A549 treated with AZD9567 at 1 μM for 4 hours (cell line): ENCODE data around the gene ARHGAP19. TPM values are rescaled to one million over a fixed set of nuclear protein-coding genes. Genes with fewer than 3 reads are reported as not detected.

Source experiments
- total RNA-seq: library from RNA; stranded (reverse); fragments of 200-300 nt; extraction: Qiagen RNA extraction; gene quantifications from 5 replicates; pipeline ENCODE4 v1.2.3, GENCODE V29; 2022; ENCODE audit not compliant: insufficient read depth

Gene ARHGAP19, protein sequence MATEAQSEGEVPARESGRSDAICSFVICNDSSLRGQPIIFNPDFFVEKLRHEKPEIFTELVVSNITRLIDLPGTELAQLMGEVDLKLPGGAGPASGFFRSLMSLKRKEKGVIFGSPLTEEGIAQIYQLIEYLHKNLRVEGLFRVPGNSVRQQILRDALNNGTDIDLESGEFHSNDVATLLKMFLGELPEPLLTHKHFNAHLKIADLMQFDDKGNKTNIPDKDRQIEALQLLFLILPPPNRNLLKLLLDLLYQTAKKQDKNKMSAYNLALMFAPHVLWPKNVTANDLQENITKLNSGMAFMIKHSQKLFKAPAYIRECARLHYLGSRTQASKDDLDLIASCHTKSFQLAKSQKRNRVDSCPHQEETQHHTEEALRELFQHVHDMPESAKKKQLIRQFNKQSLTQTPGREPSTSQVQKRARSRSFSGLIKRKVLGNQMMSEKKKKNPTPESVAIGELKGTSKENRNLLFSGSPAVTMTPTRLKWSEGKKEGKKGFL
- 3.7 to 6.3 TPM (median 4.6 TPM) in 5 replicates for total RNA-seq

DNA sequence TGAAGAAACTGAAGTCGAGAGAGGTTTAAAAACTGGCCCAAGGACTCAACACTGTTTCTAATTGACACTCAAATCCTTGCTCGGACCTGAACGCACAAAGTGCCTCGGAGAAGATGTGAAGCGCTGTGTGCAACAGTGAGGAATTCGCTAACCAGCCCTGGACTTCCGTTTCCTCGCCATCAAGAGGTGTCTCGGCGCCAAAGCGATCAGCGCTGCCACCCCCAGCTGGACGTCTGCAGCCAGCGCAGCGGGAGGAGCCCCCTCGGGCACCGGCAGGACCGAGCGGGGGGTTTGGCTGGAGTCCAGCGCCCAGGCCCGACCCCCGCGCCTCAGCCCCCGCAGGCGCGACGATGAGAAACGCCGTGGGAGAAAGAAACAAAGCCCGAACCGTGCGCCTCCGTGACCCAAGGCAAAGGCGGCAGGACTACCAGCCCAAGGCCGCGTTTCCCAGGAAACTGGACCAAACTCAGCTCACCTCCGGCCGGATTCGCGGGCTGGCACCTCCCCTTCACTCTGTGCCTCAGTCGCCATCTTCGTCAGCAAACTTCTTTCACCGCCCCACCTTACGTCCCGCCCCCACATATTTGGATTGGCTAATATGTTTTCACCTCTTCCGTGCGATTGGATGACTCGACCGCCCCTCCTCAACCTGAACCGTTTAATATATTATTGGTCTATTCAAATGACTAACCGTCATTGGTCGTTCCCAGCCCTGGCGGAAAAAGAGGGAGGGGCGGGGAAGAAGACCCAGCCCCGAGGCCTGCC lies at the start of gene ARHGAP19:
Gene ARHGAP19, minus strand, starts transcription at position 541 of the 765 bp plus-strand sequence. Its CDS starts 10 bp downstream, at position 531.

DNA sequence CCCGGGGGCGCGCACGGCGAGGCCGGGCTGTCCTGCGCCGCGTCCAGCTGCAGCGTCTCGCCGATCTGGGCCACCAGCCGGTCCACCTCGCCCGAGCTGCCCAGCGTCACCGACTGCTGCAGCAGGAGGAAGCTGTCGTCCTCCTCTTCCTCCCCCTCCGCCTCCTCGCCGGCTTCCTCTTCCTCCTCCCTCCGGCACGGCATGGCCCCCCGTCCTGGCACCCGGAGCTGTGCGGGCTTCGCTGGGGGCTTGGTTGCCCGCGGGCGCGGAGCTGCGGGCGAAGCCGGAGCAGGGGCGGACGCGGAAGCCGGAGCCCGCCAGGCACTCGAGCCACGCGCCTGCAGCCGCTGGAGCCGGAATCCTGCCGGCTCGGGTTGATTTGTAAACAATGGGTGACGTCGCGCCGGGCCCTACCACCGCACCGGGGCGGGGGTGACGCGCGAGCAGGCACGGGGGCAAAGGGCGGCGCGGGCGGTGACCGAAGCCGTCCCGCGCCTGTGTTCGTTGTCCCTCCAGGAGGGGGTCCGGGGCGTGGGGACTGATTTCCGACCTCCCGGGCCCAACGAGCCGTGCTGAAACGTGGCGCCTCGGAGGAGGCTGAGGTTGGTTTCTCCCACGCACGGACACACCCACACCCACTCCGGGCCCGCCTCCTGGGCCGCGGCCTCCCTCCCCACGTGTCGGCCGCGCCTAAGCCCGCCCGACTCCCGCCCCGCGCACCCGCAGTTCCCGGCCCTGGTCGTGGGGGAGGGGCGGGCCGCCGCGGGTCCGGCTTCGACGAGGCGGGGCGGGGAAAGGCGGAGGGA lies 42.1 kb upstream of the ARHGAP19 start, which contains the start of gene FRAT2:
Gene FRAT2, minus strand, starts transcription at position 360 of the 806 bp plus-strand sequence. Its CDS starts 157 bp downstream, at position 203.

DNA sequence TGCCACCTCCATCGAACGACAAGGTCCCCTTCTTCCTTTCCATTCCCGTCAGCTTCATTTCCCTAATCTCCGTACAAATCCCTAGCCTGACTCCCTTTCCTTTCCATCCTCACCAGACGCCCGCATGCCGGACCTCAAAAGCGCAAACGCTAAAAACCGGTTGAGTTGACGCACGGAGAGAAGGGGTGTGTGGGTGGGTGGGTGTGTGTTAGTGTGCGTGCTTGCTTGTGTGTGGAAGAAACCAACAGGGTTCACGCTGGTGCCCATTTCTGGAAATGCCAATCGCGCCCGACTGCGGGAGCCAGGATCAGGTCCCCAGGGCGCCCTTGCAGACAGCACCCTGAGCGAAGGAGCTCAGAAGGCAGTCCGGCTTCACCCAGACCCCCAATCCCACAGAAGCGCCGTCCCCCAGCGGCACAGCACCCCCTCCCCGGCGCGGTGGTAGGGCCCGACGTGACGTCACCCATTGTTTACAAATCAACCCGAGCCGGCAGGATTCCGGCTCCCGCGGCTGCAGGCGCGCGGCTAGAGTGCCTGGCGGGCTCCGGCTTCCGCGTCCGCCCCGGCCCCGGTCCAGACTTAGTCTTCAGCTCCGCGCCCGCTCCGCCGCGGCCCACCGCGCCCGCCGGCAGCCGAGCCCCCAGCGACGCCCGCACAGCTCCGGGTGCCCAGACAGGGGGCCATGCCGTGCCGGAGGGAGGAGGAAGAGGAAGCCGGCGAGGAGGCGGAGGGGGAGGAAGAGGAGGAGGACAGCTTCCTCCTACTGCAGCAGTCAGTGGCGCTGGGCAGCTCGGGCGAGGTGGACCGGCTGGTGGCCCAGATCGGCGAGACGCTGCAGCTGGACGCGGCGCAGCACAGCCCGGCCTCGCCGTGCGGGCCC lies 26.6 kb upstream of the ARHGAP19 start, which contains the start of gene FRAT1:
Gene FRAT1, plus strand, starts transcription at position 500 of the 880 bp plus-strand sequence. Its CDS starts 183 bp downstream, at position 683.

DNA sequence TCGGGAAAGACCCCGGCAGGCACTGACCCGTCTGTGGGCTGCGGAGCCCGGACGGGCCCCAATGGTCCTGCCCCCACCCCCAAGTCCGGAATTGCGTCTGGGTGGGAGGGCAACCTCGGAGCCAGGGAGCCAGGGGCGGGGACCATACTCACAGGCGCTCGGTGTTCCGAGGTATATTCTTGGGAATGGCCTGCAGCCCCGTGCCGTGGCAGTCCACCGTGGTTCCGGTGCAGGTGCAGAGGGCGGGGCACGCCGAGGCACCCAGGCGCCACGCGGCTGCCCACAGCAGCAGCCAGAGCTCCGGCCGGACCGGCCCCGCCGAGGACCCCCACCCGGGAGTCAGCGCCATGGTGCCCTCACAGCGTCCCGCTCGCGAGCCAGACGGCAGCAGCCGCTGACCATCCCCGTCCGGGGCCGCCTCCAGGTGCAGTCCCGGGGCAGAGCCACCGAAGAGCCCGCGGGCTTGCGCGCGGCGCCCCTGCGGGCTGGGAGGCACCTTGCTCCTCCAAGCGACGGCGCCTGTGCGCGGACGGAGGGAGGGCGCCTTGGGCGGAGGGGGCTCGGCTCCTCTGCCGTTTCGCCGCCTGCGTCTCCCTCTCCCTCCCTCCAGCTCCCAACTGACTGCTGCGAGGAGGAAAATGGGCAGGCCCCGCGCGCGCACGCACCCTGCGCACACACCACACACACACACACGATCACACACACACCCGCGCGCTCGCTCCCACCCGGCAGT lies 106.9 kb downstream of the ARHGAP19 start, which contains the start of gene SLIT1:
Gene SLIT1, minus strand, starts transcription at position 634 of the 733 bp plus-strand sequence. Its CDS starts 285 bp downstream, at position 349.

Other genes with a start within 250 kb of the ARHGAP19 start
- 0.06 to 0.15 TPM (median 0.10 TPM) in 4 of 5 replicates, not detected in the other for gene SLIT1, start 106.7 kb downstream of the ARHGAP19 start, total RNA-seq
- gene FRAT1, start 26.6 kb upstream of the ARHGAP19 start, total RNA-seq: 0.74 to 2.2 TPM (median 1.7 TPM) in 5 replicates
- gene FRAT2, start 42.1 kb upstream of the ARHGAP19 start, total RNA-seq: 1.2 to 8.8 TPM (median 8.0 TPM) in 5 replicates
- gene RRP12, start 108.7 kb upstream of the ARHGAP19 start, total RNA-seq: 44.4 to 73.3 TPM (median 56.6 TPM) in 5 replicates
- gene PGAM1, start 133.6 kb upstream of the ARHGAP19 start, total RNA-seq: 595 to 678 TPM (median 628 TPM) in 5 replicates
- gene EXOSC1, start 153.4 kb upstream of the ARHGAP19 start, total RNA-seq: 52.3 to 74.1 TPM (median 56.7 TPM) in 5 replicates
- gene ZDHHC16, start 153.5 kb upstream of the ARHGAP19 start, total RNA-seq: 48.5 to 56.2 TPM (median 54.9 TPM) in 5 replicates
- gene MMS19, start 205.8 kb upstream of the ARHGAP19 start, total RNA-seq: 46.3 to 54.9 TPM (median 49.5 TPM) in 5 replicates
- gene UBTD1, start 206.3 kb upstream of the ARHGAP19 start, total RNA-seq: 19.0 to 20.1 TPM (median 19.9 TPM) in 5 replicates